Heart left ventricle (tissue), 13 donors: ENCODE results near the gene SLC10A6.
A peak's percentile ranks its signal among the peaks of the same experiment; 100 is the strongest.

Source experiments
- CTCF ChIP-seq, 12 donors: fragments of 200-600 bp; sonication (generic) in 4 of 12; IDR thresholded peaks; one replicate each; pipeline versions ENCODE4 v1.5.0 to v1.8.0; 2018 to 2022; ENCODE audit warnings: antibody characterized with exemption in 12 of 12, mild to moderate bottlenecking in 5 of 12
- POLR2A ChIP-seq, 2 donors: fragments of 450-650 bp; IDR thresholded peaks; one replicate each; pipeline ENCODE4 v1.6.1; 2017; ENCODE audit warnings: antibody characterized with exemption in 2 of 2, mild to moderate bottlenecking in 2 of 2, moderate library complexity in 2 of 2
- donor health status: ischemic (EF 13 %, LVEDD 7.1; RV severe dilation, severe dysfunction).
- donor health status: DM: no; HTN: yes; CAD: no.
- donor health status: DM: no; HTN: no; CAD: no.
- donor health status: ischemic (EF 25% LVEDD 6.9; RV normal size, moderate dysfunction).
- donor health status: ischemic (EF 25% LVEDD 5.7; RV mildly dilated, moderate dysfunction).
- donor health status: ischemic (EF 35%, LVEDD 5.7; RV mildly dilated, moderate dysfunction).
- donor health status: nonischemic (EF 11% LVEDD 7.7; RV severe dilation, severe dysfunction).
- donor health status: DM: yes; HTN: yes; CAD: no.
- donor health status: PGD.
- donor health status: ischemic (EF 29% LVEDD 5.4; RV normal size, mild dysfunction).
- donor health status: nonischemic (EF 23%, LVEDD 6.1; RV moderate dilation, normal function).

- peak in 1 of 12 donors; percentile 13 for TF ChIP-seq CTCF (IDR thresholded peaks at IDR 0.05)
- TF ChIP-seq POLR2A (IDR thresholded peaks at IDR 0.05) = no peak
Observed at GRCh38 chr4:86878640-86879039, 29.5 kb upstream of the SLC10A6 start.
